Muscle layer of duodenum (tissue), 2 donors: ENCODE measurements around the gene KRTAP21-3.

ENCODE experiments used
- H3K27ac ChIP-seq: one replicate; pipeline ENCODE4 v1.7.0; 2013; ENCODE audit warnings: mild to moderate bottlenecking, low read length
- H3K27me3 ChIP-seq: one replicate; pipeline ENCODE4 v1.7.0; 2013; ENCODE audit warnings: low read depth, mild to moderate bottlenecking, control low read depth, low read length
- H3K36me3 ChIP-seq, 2 donors: one replicate each; pipeline ENCODE4 v1.7.0; 2013; ENCODE audit warnings: low read length in 2 of 2, control low read depth in 1 of 2, mild to moderate bottlenecking in 1 of 2; ENCODE audit not compliant: insufficient read depth in 2 of 2, control insufficient read depth in 1 of 2
- H3K4me1 ChIP-seq, 2 donors: one replicate each; pipeline ENCODE4 v1.7.0; 2013; ENCODE audit warnings: low read length in 2 of 2, mild to moderate bottlenecking in 2 of 2, control low read depth in 1 of 2, moderate library complexity in 1 of 2; ENCODE audit not compliant: insufficient read depth in 2 of 2, control insufficient read depth in 1 of 2
- H3K4me3 ChIP-seq, 2 donors: one replicate each; pipeline ENCODE4 v1.7.0; 2013; ENCODE audit warnings: low read length in 2 of 2, low read depth in 1 of 2, mild to moderate bottlenecking in 1 of 2
- H3K9me3 ChIP-seq, 2 donors: one replicate each; pipeline ENCODE4 v1.7.0; 2013; ENCODE audit warnings: low read length in 2 of 2, control low read depth in 1 of 2, mild to moderate bottlenecking in 1 of 2; ENCODE audit not compliant: control insufficient read depth in 1 of 2
- donor health status: healthy.

The KRTAP21-3 gene

DNA sequence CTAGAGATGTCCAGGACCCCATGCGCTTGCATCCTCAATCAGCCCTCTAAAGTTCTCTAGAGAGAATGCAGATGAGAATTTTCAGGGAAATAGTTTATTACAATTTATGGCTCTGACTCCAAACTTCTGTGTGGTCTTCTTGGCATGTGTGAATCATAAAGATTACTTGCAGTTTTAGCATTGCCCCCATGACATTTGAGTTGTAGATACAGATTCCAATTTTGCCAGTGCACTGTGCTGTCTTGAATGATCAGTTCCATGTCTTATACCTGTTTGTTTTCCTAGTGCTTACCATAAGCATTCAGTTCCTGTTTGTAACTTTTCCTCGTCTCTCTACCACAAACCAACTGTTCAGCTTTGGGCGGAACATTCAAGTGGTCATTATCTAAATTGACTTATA, 4.8 kb downstream of the KRTAP21-3 start:
- no peaks in the 10 kb centered on the region for H3K27me3 ChIP-seq
- no peak overlapping the region for H3K4me3 ChIP-seq
- H3K27ac ChIP-seq: no peak overlapping the region
- no peaks in the 10 kb centered on the region for H3K9me3 ChIP-seq
- no peaks in the 10 kb centered on the region for H3K4me1 ChIP-seq
- H3K36me3 ChIP-seq: no peaks in the 10 kb centered on the region

DNA sequence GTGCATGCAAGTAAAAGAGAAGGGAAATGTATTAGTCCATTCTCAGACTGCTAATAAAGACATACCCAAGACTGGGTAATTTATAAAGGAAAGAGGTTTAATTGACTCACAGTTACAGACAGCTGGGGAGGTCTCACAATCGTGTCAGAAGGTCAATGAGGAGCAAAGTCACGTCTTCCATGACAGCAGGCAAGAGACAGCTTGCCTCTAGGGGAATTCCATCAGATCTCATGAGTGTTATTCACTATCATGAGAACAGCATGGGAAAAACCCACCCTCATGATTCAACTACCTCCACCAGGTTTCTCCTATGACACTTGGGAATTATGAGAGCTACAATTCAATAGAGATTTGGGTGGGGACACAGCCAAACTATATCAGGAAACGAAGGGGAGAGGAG, 8.1 kb downstream of the KRTAP21-3 start:
- no peaks in the 10 kb centered on the region for H3K27me3 ChIP-seq
- H3K36me3 ChIP-seq: no peaks in the 10 kb centered on the region
- H3K4me3 ChIP-seq: no peak overlapping the region
- no peaks in the 10 kb centered on the region for H3K4me1 ChIP-seq
- no peaks in the 10 kb centered on the region for H3K9me3 ChIP-seq
- no peak overlapping the region for H3K27ac ChIP-seq

DNA sequence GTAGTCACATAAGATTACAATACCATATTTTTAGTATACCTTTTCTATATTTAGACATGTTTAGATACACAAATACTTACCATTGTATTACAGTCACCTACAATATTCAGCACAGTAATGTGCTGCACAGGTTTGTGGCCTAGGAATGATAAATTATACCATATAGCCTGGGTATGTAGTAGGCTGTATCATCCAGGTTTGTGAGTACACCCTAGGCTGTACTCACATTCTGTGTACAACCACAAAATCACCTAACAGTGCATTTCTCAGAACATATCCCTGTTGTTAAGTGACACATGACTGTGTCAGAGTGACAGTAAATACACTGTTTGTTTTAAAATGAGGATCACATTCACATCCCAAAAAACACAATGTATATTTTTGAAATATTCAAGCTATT, 11.2 kb downstream of the KRTAP21-3 start:
- Histone ChIP-seq H3K27me3 (no peaks in the 10 kb centered on the region), H3K4me1 (no peaks in the 10 kb centered on the region), H3K36me3 (no peaks in the 10 kb centered on the region), H3K4me3 (no peak overlapping the region), H3K27ac (no peak overlapping the region), H3K9me3 (no peaks in the 10 kb centered on the region)

DNA sequence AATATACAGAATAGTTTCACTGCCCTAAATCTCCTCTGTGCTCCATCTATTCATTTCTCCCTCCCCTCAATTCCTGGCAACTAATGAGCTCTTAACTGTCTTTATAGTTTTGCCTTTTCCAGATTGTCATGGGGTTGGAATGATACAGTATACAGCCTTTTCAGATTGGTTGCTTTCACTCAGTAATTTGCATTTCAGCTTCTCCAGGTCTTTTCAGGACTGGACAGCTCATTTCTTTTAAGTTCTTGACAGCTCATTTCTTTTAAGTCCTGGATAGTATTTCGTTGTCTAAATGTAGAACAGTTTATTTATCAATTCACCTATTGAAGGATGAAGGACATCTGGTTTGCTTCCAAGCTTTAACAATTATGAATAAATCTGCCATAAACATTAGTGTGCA, 22.6 kb downstream of the KRTAP21-3 start:
- Histone ChIP-seq H3K4me1 (no peaks in the 10 kb centered on the region), H3K27ac (no peak overlapping the region), H3K4me3 (no peak overlapping the region), H3K9me3 (peaks cover 0 to 25% of the 10 kb centered on the region in 2 donors), H3K36me3 (no peaks in the 10 kb centered on the region), H3K27me3 (no peaks in the 10 kb centered on the region)

DNA sequence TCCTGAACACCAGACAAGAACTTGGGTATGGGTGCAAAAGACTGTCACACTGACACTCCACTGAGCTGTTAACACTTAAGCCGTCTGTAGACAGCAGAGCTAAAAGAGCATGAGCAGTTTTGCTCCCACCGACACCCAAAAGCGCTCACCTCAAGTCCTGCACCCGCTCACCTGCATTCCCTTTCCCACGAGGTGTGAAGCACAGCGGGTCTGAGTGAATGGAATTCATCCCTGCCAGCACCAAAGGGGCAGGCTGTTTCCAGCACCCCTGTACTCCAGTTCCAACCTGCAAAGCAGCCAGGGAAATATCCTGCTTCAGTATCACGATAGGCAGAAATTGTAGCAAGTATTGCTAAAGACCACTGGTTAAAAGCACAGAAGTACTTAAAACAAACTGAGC, 28.8 kb downstream of the KRTAP21-3 start:
- no peak overlapping the region for H3K4me3 ChIP-seq
- no peaks in the 10 kb centered on the region for H3K27me3 ChIP-seq
- no peaks in the 10 kb centered on the region for H3K9me3 ChIP-seq
- no peak overlapping the region for H3K27ac ChIP-seq
- no peaks in the 10 kb centered on the region for H3K4me1 ChIP-seq
- H3K36me3 ChIP-seq: no peaks in the 10 kb centered on the region

- H3K27ac ChIP-seq: no peak overlapping the region
- H3K27me3 ChIP-seq: no peaks in the 10 kb centered on the region
- H3K4me1 ChIP-seq: no peaks in the 10 kb centered on the region
- no peak overlapping the region for H3K4me3 ChIP-seq
- no peaks in the 10 kb centered on the region for H3K36me3 ChIP-seq
- H3K9me3 ChIP-seq: no peaks in the 10 kb centered on the region
Observed at GRCh38 chr21:30684506-30684905, 34.1 kb downstream of the KRTAP21-3 start.

GRCh38 chr21:30680586-30680985, 38.0 kb downstream of the KRTAP21-3 start:
- Histone ChIP-seq H3K27me3 (no peaks in the 10 kb centered on the region), H3K36me3 (no peaks in the 10 kb centered on the region), H3K4me1 (no peaks in the 10 kb centered on the region), H3K4me3 (no peak overlapping the region), H3K27ac (no peak overlapping the region), H3K9me3 (no peaks in the 10 kb centered on the region)

DNA sequence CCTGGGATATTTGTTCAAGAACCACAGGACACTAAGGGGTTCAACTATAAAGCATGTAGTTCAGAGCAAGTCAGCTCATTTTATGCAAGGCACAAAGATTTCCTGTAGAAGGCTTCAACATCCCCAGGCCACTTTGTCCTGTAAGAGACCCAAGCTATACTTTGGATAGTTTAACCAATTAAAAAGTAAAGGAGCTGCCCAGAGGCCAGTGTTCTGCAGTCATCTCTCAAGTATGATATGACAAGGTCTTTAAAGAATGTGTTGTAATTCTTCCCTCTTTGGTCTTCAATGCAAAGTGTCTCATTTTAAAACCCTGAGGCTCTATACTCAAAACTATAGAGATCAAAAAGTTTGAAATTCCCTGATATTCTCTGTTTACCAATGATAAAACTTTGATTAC, 41.8 kb downstream of the KRTAP21-3 start:
- no peaks in the 10 kb centered on the region for H3K27me3 ChIP-seq
- H3K27ac ChIP-seq: no peak overlapping the region
- H3K9me3 ChIP-seq: peaks cover 0 to 4% of the 10 kb centered on the region in 2 donors
- H3K36me3 ChIP-seq: no peaks in the 10 kb centered on the region
- no peaks in the 10 kb centered on the region for H3K4me1 ChIP-seq
- no peak overlapping the region for H3K4me3 ChIP-seq

DNA sequence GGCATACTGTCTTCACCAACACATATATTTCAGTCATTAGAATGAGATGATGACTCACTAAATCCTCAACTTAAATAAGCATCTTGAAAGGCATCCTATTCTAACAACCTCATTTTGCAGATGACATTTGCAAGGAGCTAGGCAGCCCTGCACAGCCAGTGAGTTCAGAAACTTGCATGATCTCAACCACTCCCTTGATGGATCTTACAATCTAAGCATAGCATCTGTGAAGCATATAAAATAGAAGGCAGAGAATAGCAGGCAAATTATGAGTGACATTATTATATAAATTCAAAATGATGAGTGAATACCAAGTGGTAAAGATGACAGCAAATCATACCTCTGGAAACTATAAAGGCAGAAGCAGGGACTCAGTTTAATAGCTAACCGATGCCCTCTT, 44.3 kb downstream of the KRTAP21-3 start:
- Histone ChIP-seq H3K4me1 (no peaks in the 10 kb centered on the region), H3K4me3 (no peak overlapping the region), H3K27ac (no peak overlapping the region), H3K9me3 (peaks cover 0 to 4% of the 10 kb centered on the region in 2 donors), H3K27me3 (no peaks in the 10 kb centered on the region), H3K36me3 (no peaks in the 10 kb centered on the region)

DNA sequence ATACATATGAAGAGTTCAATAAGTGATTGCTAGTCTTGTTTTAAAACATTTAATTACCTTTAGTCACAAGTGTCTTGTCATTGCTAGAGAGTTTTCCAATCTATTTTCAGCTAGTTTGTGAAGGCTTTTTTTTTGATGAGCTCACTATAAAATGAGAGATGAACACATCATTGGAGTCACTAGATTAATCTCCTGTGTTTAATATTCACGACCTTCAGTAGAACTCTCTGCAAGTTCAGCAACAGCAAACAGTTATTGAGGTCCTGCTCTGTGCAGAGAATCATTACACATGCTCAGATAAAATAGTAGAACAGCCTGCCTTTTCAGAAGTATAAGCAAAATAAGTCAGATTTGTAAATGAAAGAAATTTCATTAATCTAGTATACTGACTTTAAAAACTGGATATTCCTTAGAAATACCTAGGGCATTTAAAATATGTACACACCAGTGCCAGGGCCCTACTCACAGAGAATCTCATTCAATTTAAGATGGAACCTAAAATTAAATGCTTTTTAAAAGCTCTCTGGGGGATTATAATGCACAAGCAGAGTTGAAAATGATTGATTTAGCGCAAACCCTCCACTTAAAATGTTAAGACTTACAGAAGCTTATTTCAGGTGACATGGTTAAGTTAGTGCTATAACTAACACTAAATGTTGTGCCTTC, 45.5 kb downstream of the KRTAP21-3 start:
- Histone ChIP-seq H3K4me1 (no peaks in the 10 kb centered on the region), H3K27ac (no peak overlapping the region), H3K4me3 (no peak overlapping the region), H3K9me3 (peaks cover 0 to 4% of the 10 kb centered on the region in 2 donors), H3K27me3 (no peaks in the 10 kb centered on the region), H3K36me3 (no peaks in the 10 kb centered on the region)

DNA sequence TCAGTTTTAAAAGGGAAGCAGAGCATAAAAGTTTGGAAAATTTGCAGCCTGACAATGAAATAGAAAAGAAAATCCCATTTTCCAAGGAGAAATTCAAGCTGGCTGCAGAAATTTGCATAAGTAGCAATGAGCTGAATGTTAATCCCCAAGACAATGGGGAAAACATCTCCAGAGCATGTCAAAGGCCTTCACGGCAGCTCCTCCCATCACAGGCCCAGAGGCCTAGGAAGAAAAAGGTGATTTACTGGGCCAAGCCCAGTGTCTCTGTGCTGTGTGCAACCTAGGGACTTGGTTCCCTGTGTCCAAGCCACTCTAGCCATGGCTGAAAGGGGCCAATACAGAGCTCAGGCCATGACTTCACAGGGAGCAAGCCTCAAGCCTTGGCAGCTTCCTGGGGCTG, 49.8 kb downstream of the KRTAP21-3 start:
- Histone ChIP-seq H3K9me3 (no peaks in the 10 kb centered on the region), H3K4me1 (no peaks in the 10 kb centered on the region), H3K27ac (no peak overlapping the region), H3K4me3 (no peak overlapping the region), H3K36me3 (no peaks in the 10 kb centered on the region), H3K27me3 (no peaks in the 10 kb centered on the region)
